Left colon (tissue), 2 donors: ENCODE data around the gene TENM3. TPM values are rescaled to one million over a fixed set of nuclear protein-coding genes. Genes with fewer than 3 reads are reported as not detected.
"Not testable (repeated sequence)": the region's sequence is repeated elsewhere in the genome, so short reads cannot be mapped to it uniquely, and the experiment has no call there.

Experiments
- ATAC-seq: fragments of 200-7000 bp; cut with Tn5 transposase; one replicate; pipeline ENCODE4 v1.9.1; 2020; ENCODE audit warnings: mild to moderate bottlenecking, moderate library complexity
- DNase-seq, 2 donors: peaks; one replicate each; pipeline ENCODE4 v3.0.0-alpha.2; 2020
- intact Hi-C, 2 donors: fragments of 100-400 bp; cut with DNase I in 1 of 2; cut with micrococcal nuclease in 1 of 2; formaldehyde crosslinking; loops; one replicate each; pipeline versions ENCODE4 v1.11.2 to v1.14.0; 2022; cut with DNase I, micrococcal nuclease
- long read RNA-seq: library from polyadenylated mRNA; unstranded; transcript quantifications from one replicate; pipeline ENCODE4 v2.0.0, GENCODE V29; 2021
- total RNA-seq, 2 donors: library from RNA; stranded (reverse); fragmentation: NEBNext Ultra II Directional; extraction: Animal tissue kit (Norgen Biotek cat#: 25700); gene quantifications; one replicate each; pipeline ENCODE4 v1.2.1, GENCODE V29; 2021
- donor health status: DM: no; HTN: no; CAD: no.
- donor health status: DM: yes; HTN: yes; CAD: no.

Gene TENM3
- total RNA-seq = 1 to 10 TPM in 1 of 2 donors, under 1 TPM in 1; 0.18 to 2.2 TPM
- long read RNA-seq, partial matches to known transcripts = 1 of 1 reads
- long read RNA-seq, other reads (novel, unspliced or antisense) = 0 of 1 reads

GRCh38 chr4:182243204-182243603 lies at the start of gene TENM3:
TSS of gene TENM3 (plus strand) at chr4:182243402. CDS start at chr4:182324021, 80,619 bp downstream.
- DNase-seq, intact Hi-C loops, ATAC-seq: not testable (repeated sequence)

GRCh38 chr4:182194091-182194824 lies 48.9 kb upstream of the TENM3 start:
- intact Hi-C loops = no loop called here
- DNase-seq (no peak), ATAC-seq (no peak)

DNA sequence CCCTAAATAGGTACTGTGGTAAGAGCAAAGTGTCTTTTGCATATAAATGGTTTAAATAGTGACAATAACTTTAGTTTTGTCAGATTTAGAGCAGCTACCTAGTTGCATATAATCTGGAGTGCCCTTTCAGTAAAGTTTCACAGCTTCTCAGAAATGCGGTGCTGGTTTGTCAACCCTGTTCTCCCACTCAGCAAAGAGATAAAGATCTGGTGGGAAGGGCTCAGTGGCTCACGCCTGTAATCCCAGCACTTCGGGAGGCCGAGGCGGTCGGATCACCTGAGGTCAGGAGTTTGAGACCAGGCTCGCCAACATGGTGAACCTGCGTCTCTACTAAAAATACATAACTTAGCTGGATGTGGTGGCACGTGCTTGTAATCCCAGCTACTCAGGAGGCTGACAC lies 45.6 kb upstream of the TENM3 start:
- DNase-seq = no peak

GRCh38 chr4:182201871-182202270 lies 41.3 kb upstream of the TENM3 start:
- intact Hi-C loops = no loop called here
- DNase-seq (no peak), ATAC-seq (no peak)

More for the DNA sequence above, 45.6 kb upstream of the TENM3 start:
- intact Hi-C loops = no loop called here
- ATAC-seq = no peak

DNA sequence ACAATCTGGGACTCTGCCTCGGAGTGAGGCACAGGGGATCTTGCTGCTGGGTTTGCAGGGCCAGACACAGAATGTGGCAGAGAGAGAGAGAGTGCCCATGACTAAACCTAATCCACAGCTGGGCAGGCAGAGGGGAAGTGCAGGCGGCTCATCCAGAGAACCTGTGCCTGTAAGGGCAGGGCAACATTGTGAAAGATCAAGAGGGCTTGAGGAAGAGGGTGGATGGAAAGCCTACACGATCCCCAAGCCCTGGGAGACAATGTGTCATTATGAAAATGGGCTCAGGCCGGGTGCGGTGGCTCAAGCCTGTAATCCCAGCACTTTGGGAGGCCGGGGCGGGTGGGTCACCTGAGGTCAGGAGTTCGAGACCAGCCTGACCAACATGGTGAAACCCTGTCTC lies 40.6 kb upstream of the TENM3 start:
- no peak for ATAC-seq
- DNase-seq = no peak
- intact Hi-C loops = no loop called here

DNA sequence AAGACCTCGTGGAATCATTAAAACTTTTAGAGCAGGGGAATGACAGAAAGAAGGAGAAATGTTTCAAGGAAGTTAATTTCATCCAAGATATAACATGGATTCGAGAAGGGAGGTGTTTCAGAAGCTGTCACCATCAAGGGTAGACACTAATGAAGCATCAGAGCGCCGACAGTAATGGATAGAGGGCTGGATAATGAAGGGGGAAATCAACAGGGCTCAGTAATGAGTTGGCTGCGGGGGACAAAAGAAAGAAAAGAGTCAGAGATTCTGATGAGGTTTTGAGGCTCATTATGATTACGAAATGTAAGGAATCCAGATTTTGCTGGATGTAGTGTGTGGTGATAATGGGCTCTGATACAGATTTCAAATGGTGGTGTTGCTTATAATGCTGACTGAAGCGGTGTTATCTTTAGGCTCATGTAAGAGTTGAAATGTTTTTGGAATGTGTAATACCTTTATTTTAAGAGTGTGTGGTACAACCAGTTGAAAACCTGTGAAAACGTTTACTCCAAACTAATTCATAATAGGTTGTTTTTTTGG lies 39.3 kb upstream of the TENM3 start:
- intact Hi-C loops = no loop called here
- DNase-seq (no peak), ATAC-seq (no peak)

DNA sequence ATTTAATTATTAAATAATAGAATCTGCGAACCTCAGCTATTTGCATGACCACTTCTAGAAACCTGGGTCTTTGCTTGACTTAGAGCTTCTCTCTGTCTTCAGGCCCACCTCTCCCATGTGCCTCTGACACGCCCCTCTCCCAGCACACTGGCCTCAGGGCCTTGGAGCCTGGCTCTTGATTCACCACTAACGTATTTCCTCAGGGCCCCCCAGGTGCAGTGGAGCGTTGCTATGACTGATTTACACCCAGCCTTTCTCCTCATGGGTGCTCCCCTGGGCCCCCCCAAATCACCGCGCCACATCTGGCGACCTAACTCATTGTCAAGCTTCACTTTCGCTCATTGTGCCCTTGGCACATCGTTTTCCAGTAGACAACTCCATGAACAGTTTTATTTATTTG lies 37.9 kb upstream of the TENM3 start:
- DNase-seq = no peak
- no peak for ATAC-seq
- intact Hi-C loops = no loop called here

DNA sequence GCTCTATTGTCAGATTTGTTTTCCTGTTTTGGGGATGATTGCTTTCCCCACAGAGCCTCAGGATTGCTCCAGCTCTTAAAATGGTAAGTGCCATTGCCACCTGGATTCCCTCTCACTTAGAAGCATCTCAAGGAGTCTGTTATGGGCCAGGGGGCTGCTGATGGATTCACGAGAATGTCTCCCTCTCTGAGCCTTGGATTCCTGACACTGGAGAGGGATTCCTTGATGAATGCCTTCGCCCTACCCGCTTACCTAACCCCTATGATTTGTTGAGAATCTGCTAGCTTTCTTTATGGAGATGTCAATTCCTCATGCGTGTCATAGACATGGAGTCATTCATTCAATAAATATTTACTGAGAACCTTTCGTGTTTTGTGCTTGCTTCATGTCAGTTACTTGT lies 36.9 kb upstream of the TENM3 start:
- intact Hi-C loops = no loop called here
- DNase-seq (no peak), ATAC-seq (no peak)

DNA sequence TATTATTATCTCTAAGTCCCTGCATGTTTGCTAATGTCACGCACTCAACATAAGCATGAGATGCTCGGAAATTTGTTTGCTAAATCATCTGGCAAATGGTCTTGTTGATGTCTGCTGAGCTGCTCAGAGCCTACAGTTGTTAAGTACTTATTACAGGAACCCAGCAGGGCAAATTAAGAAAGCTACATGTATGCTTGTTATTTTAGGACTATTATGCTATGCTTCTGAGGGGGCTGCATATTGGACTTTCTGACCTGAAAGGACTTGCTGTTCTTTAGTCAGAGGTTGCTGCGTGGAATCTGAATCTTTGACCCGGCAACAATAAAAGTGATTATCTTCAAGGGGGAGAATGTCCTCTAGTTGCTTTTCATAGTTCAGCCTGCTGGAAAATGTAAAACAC lies 36.3 kb upstream of the TENM3 start:
- intact Hi-C loops = no loop called here
- DNase-seq = no peak

DNA sequence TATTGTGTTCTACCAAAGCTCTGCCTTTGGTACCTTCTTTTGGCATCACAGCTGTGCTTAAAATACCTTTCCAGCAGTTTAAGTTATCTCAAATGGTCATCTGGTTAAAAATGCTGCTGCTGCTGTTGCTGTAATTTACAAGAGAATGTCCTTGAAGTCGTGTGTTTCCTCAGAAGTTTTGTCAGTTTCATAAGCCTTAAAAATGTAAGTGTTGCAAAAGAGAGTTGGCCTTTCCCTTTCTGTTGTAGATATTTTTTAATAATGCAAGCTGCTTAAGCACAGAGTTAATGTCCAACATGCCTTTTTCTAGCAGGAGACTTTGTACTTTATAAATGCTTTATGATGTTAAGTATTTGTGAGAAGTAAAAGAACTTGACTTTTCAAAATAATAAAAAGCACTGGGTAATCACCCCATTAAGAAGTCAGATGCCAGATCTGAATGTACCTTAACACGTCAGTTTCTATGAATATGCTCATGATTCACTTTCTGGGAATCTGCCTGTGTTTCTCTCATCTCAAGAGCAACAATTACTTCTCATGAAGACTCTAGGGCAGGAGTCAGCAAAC lies 35.3 kb upstream of the TENM3 start:
- DNase-seq (no peak), ATAC-seq (no peak)
- intact Hi-C loops = no loop called here

More for the DNA sequence above, 36.3 kb upstream of the TENM3 start:
- ATAC-seq = no peak

- intact Hi-C loops = no loop called here
- ATAC-seq (no peak), DNase-seq (no peak)
Measured at GRCh38 chr4:182208526-182209050, 34.6 kb upstream of the TENM3 start.

GRCh38 chr4:182212211-182212761 lies 30.9 kb upstream of the TENM3 start:
- DNase-seq = no peak
- intact Hi-C loops = no loop called here
- no peak for ATAC-seq

DNA sequence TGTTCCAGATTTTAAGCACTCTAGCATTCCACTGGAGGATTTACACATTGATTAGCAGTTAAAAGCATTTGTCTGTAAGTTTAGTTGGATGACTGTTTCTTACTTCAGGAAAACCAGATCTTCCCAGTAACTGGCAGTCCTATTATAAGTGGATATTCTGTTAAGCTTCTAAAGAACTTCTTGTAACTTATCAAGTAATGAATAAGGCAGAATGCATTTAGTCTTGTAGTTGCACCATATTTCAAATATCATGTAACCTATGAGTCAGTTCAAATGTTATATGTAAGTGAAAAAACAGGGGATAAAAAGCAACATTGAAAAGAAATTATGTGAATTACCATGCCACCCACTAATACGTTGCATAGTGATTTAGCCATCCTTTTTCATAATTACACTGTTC lies 30.2 kb upstream of the TENM3 start:
- ATAC-seq (no peak), DNase-seq (no peak)
- intact Hi-C loops = no loop called here

DNA sequence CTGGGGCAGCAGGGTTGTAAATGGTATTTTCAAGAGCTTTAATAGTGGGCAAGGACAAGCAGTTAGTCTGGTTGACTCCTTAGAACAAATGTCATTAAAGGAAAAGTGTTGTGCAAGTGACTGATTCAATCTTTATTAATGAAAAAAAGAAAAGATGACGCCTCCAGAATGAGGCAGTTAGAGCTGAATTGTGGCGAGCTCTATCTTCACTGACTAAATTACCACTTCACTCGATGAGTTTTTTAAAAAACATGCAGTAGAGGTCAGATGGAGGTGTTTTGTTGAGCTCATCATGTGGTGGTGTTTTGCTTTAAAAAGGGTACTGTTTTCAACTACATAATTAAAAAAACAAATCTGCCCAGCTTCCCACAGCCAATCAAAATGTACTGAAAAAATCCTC lies 28.1 kb upstream of the TENM3 start:
- DNase-seq (no peak), ATAC-seq (no peak)
- intact Hi-C loops = no loop called here

DNA sequence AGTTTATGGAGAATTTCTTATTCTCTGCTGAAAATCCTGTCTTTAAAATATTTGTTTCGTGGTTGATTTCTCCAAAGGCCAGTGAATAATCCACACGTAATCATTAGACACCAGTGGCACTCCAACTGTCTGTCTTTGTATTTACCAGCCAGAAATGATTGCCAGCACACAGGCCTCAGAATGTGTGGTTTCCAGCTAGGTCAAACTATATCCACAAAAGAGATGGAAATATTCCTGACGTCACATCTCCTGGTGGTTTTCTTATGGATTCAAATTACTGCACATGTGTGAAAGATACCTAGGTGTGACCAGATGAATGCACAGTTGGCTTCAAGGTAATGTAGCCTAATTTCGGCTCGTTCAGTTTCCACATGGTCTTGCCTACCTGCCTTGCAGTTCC lies 27.2 kb upstream of the TENM3 start:
- ATAC-seq = no peak
- no peak for DNase-seq
- intact Hi-C loops = no loop called here

GRCh38 chr4:182219411-182220056 lies 23.7 kb upstream of the TENM3 start:
- no peak for ATAC-seq
- intact Hi-C loops = no loop called here
- DNase-seq = no peak

DNA sequence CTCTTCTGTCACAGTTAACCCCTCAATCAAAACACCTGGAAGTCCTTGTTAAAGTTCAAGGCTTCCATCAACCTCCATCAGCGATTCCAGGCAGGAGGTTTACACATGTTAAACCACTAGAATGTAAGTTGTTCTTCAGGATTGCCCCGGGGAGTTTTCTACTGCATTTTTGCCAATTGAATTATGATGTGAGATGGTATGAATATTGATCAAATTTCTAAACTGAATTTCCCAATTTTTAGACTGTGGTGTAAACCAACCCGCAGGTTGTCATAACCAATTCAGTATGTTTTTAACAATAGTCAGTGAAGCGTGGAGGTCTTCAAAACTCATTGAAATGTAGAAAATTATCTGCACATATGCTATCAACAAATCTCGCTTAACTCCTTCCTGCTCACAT lies 21.2 kb upstream of the TENM3 start:
- DNase-seq = no peak
- intact Hi-C loops = no loop called here
- no peak for ATAC-seq

- no peak for ATAC-seq
- DNase-seq = no peak
- intact Hi-C loops = no loop called here
Measured at GRCh38 chr4:182222766-182223165, 20.4 kb upstream of the TENM3 start.

DNA sequence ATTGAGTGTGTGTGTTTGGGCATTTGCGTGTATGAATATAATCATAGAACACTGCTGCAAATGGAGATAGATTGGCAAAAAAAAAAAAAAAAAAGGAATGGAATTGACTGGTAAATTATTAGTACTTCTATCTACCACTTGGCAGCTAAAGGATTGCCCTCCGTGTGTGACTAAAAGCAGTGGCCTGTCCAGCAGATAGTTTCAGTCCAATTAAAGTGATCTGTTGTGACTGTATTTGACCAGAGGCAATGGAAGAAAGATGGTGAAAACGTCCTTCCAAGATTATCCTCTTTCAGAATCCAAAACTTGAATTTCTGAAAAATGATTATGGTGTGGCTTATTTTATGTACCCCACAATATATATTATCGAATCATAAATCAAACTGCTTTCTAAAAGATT lies 19.5 kb upstream of the TENM3 start:
- intact Hi-C loops = no loop called here
- no peak for ATAC-seq
- no peak for DNase-seq
